Uterus (tissue), 2 donors: ENCODE results near the gene WDR75.

Experiments
- POLR2A ChIP-seq, 2 donors: fragments of 450-650 bp; IDR thresholded peaks; one replicate each; pipeline ENCODE4 v1.6.1; 2016; ENCODE audit warnings: antibody characterized with exemption in 2 of 2, mild to moderate bottlenecking in 1 of 2, moderate library complexity in 1 of 2
- TF ChIP-seq, protein P1 (sequence below), 4 experiments: fragments of 200-600 bp in 2 of 4; fragments of 450-650 bp in 2 of 4; sonication (generic) in 2 of 4; IDR thresholded peaks; one replicate each; pipeline ENCODE4 v1.5.1; 2016 to 2019; ENCODE audit warnings: antibody characterized with exemption in 4 of 4, mild to moderate bottlenecking in 2 of 4, moderate library complexity in 1 of 4

DNA sequence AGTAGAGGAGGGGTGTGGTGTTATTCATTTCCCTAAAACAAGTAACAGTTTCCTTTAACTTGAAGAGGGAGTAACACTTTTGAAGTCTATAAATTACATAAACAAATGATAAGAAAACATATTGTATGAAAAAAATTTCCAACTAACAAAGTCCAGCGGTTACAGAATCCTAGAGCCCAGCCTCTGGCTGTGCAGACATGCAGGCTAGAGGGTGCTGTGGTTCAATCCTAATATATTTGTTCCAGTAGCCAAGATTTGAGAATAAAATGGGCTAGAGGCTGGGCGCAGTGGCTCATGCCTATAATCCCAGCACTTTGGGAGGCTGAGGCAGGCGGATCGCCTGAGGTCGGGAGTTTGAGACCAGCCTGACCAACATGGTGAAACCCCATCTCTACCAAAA, 56.9 kb downstream of the WDR75 start:
- TF ChIP-seq, protein P1, sequence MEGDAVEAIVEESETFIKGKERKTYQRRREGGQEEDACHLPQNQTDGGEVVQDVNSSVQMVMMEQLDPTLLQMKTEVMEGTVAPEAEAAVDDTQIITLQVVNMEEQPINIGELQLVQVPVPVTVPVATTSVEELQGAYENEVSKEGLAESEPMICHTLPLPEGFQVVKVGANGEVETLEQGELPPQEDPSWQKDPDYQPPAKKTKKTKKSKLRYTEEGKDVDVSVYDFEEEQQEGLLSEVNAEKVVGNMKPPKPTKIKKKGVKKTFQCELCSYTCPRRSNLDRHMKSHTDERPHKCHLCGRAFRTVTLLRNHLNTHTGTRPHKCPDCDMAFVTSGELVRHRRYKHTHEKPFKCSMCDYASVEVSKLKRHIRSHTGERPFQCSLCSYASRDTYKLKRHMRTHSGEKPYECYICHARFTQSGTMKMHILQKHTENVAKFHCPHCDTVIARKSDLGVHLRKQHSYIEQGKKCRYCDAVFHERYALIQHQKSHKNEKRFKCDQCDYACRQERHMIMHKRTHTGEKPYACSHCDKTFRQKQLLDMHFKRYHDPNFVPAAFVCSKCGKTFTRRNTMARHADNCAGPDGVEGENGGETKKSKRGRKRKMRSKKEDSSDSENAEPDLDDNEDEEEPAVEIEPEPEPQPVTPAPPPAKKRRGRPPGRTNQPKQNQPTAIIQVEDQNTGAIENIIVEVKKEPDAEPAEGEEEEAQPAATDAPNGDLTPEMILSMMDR (IDR thresholded peaks at IDR 0.05) = peak in 2 of 4 experiments; percentile 19 to 37
- no peak for TF ChIP-seq POLR2A (IDR thresholded peaks at IDR 0.05)
